HG02571 (cell line): ENCODE data around the gene TMEM258.

Source experiments
- ATAC-seq: cut with Tn5 transposase; IDR thresholded peaks from one replicate; pipeline ENCODE4 v1.9.1; 2021; ENCODE audit warnings: mild to moderate bottlenecking, moderate library complexity; ENCODE audit not compliant: unreplicated experiment

Gene TMEM258

DNA sequence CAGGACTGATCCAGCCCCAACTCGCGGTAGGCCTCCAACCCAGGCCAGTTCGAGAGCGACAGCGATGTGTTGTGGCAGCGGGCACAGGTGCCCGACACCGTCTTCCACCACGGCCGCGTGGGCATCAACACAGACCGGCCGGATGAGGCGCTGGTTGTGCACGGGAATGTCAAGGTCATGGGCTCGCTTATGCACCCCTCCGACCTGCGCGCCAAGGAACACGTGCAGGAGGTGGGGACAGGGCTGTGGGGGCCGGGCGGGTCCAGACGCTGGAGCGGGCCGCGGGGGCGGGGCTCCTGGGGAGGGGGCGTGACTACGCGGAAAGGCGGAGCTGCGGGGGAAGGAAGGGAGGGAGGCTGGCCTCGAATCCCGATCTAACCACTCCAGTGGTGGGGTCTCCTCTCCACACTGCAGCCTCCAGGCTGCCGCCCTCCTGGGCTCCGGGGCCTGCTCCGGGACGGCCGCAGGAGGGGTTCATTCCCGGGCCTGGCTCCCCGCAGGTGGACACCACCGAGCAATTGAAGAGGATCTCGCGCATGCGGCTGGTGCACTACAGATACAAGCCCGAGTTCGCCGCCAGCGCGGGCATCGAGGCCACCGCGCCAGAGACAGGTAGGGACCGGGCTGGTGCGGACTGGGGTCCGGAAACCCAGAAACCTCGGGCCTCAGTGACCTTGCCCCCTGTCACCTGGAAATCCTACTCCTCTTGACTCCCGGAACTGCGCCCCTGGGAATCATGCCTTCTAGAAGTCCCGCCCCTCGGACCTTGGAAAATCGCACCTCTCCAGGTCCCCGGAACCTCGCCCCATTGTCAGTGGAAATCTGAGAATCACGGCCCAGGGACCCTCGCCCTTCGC, 14.9 kb downstream of the TMEM258 start:
- no peak for ATAC-seq

DNA sequence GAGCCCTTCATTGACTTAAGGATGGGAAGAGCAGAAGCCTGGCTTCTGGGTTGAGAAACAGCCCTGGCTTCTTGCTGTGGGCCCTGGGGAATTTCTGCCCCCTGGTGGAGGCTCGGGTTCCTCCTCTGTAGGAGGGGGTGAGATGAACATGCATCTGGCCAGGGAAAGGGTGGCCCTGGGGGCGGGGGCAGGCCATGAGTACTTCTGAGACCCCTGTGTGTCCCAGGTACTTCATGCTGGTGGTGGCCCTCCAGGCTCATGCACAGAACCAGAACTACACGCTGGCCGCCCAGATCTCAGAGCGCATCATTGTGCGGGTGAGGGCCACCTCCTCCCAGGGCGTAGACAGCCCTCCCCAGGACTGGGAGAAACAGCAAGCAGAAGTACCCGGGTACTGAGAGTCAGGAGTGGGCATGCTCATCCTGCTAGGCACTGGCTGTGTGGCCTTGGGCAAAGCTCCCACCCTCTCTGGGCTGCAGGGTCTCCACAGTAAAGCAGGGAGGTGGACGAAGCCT, 15.8 kb downstream of the TMEM258 start:
- ATAC-seq, result no peak

DNA sequence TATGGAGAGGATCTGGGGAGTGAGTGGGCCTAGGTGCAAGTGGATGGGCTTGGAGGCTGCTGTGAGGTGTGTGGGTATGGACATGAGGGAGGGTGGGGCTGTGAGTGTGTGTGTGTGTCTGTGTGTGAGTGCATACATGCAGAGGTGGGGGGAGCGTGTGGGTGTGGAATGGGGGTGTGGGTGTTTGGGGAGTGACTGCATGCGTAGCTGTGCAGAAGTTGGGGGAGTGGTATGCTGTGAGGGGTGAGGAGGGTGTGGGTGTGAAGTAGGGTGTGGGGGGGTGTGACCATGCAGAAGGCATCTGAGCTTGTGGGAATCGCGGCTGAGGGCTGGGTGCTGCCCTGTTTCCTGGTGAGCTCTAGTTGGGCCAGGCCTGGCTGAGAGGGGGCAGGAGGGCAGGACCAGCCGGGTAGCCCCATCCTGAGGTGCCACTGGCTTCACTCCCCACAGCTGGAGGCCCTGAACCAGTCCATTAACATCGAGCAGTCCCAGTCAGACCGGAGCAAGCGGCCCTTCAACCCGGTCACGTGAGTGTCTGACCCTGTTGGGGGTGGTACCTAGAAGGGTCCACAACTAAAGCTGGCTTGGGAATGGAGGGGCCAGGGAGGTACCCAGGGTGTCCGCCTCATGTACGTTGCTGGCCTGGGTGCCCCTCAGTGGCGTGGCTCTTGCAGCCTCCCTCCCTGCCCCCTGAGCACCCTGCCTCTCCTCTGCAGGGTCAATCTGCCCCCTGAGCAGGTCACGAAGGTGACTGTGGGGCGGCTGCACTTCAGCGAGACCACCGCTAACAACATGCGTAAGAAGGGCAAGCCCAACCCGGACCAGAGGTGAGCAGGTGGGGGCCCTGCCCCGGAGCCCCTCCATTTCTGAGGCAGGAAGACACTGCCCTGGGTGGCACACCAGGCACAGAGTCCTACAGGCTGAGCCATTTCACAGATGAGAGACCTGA, 16.5 kb downstream of the TMEM258 start:
- ATAC-seq, result no peak

DNA sequence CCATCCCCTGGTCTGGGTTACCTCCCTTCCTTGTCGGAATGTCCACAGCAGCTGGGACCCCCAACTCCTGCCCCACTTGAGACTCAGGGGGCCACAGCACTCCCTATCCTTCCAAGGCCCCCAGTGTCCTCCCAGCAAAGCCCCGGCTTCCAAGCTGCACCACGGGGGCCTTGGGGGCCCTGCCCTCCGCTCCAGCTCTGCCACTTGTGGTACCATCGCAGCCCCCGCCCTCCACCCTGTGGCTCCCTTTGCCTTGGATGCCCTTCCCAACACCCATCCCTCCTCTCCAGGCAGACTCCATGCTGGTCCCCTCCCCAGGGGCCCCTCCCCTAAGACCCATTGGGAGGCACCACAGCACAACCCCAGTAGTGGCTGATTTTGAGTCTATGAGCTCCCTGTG, 17.3 kb downstream of the TMEM258 start:
- no peak for ATAC-seq

DNA sequence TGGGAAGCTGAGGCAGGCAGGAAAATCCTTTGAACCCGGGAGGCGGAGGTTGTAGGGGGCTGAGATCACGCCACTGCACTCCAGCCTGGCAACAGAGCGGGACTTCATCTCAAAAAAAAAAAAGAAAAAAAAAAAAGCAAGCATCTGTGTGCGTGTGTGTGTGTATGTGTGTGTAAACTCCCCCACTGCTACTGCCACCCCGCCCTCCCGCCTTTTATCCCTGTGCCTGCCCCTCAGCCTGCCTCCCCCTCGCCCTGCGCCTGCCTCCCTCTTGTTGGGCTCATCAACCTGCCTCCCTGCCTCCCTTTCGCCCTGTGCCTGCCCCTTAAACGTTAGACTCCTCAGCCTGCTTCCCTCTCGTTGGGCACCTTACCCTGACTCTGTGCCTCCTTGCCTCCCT, 18.0 kb downstream of the TMEM258 start:
- no peak for ATAC-seq

DNA sequence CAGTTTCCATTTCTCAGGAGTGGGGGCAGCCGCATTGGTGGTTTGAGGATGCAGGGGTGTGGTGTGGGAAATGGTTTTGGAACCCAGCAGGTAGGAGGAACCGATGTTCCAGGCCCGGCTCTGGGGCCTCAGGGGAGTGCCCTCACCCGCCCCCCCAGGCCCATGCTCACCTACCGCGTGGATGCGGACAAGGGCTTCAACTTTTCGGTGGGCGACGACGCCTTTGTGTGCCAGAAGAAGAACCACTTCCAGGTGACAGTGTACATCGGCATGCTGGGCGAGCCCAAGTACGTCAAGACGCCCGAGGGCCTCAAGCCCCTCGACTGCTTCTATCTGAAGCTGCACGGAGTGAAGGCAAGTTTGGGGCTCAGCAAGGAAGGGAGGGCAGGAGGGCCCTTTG, 18.6 kb downstream of the TMEM258 start:
- no peak for ATAC-seq

DNA sequence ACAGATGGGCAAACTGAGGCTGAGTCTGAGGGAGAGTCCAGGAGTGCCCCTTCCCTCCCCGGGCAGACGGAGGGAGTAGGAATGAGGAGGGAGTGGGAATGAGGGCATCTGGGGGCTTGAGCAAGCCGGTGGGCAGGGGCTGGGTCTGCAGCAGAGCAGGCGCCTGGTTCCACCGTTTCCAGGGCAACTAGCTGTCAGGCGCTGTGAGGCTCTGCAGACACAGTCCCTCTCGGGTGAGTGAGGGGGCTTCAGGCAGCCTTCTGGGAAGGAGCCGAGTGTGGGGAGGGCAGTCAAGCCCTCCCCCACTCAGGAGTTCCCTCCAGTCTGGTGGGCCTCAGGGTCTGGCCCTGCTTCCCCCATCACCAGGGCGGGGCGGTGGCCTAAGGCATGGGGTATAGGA, 19.0 kb downstream of the TMEM258 start:
- ATAC-seq, result no peak

DNA sequence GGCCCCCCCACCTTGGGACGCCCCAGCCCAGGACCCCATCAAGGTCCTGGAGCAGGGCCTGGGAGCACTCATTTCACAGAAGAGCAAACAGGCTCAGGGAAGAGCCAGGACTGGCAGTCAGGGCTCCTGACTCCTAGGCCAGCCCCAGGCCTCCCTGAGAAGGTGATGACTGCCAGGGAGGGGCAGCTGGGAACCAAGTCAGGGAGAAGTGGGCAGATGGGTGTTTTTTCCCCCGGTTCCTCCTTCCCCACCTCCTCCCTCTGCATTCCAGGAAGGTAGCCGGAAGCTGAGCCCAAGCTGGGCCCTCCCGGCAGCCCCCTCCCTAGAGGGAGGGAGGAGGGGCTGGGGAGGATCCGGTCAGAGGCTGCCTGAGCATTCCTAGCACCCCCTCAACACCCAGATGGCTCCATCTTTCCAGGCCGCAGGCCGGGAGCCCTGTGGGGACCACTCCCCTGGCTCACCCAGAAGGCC, 20.4 kb downstream of the TMEM258 start:
- ATAC-seq, result no peak

DNA sequence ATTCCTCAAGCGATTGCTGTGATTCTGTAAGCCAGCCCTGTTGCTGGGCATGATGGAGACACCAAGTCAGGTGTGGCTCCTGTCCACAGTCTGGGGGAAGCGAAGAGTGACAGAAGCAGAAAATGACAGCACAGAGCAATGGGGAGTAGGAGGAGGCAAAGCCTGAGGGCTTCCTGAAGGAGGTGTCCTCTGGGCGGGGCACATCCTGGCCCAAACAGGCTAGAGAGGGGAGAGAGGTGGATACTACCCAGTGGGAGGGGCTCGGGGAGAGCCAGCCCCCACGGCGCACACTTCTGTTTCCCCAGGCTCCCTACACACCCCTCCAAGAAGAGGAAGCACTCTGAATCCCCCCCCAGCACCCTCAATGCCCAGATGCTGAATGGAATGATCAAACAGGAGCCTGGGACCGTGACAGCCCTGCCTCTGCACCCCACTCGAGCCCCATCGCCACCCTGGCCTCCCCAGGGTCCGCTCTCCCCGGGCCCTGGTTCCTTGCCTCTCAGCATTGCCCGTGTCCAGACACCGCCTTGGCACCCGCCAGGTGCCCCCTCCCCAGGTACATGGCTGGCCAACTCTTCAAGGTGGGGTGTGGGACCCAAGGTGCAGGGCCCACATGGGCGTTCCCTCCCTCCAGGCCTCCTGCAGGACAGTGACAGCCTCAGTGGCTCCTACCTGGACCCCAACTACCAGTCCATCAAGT, 21.1 kb downstream of the TMEM258 start:
- ATAC-seq, result no peak

DNA sequence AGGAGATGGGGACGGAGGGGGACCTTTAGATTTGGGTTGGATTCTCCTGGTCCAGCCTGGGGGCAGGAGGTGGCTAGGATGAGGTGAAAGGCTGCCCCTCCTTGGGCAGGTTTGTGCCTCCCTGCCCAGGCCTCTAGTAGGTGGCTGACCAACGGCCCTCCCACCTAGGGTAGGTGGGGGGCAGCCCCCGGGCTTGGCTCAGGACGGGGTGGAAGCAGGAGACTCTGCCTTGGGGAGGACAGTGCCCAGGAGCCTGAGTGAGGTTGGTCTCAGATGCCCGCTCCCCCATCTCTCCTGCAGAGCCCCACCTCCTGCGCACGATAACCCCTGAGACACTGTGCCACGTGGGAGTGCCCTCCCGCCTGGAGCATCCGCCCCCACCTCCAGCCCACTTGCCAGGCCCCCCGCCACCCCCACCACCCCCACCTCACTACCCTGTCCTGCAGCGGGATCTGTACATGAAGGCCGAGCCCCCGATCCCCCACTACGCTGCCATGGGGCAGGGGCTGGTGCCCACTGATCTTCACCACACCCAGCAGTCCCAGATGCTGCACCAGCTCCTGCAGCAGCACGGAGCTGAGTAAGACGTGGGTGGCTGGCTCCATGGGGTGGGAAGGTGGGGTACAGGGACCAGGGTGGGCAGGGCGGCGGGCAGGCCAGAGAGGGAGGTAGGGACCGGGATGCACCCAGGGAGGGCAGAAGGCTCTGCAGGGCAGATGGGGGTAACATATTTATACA, 22.3 kb downstream of the TMEM258 start:
- no peak for ATAC-seq

DNA sequence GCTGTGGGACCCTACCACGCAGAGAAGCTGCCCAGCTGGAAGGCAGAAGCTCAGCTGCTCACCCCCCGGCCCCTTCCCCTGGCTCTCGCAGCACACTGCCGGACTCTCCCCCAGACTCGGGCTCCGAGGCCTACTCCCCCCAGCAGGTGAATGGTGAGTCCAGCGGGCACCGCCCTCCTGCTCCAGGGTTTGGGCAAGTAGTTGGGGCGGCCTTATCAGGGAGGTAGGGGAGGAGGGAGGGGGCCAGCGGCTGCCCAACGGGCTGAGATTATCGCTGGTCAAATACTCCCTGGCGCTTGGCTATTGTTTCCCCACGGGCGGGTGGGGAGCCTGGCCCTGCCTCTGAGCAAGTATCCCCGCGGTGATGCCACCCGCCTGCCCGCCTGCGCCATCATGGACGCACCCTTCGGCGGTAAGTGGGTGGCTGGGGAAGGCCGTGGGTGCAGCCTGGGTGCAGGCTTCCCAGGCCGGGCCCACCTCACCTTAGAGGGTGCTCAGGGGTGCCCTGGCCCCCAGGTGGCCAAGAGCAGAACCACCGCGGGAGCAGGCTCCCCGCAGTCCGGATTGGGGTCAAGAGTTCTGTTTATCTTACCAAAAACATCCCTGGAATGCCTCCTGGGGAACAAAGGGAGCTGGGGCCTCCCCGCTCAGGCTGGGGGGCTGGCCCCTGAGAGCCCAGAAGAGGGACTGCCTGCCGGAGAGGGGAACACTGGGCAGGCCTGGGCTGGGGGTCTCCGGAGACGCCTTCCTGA, 23.1 kb downstream of the TMEM258 start:
- ATAC-seq, result no peak

DNA sequence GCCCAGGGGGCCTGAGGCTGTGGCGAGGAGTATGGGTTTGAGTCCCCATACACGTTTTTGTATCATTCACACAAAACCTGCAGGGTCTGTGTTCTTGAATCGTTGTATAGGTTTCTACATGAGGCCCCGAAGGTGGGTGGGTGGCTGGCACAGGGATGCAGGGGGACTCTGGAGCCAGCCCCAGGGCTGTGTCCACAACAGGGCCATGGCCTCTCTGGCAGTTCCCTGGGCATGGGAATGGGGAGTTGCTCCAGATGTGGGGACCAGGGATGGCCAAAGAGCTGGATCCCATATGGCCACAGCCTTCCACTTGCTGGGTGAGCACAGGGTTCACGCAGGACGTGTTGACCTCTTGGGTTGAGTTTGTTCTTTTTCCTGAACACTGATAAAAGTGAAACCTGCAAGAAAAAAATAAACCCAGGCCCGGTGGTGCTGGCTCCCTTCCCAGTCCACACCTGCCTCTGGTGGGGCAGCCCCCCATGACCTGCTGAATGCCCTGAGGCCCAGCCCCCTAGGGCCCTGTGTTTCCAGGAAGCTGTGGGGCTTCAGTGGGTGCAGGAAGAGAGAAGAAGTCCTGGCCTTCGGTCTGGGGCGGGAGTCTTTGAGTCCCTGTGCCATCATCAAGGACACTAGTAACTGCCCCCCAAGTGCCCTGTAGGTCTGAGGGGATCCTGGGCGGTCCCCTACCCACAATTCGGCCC, 23.9 kb downstream of the TMEM258 start:
- no peak for ATAC-seq

DNA sequence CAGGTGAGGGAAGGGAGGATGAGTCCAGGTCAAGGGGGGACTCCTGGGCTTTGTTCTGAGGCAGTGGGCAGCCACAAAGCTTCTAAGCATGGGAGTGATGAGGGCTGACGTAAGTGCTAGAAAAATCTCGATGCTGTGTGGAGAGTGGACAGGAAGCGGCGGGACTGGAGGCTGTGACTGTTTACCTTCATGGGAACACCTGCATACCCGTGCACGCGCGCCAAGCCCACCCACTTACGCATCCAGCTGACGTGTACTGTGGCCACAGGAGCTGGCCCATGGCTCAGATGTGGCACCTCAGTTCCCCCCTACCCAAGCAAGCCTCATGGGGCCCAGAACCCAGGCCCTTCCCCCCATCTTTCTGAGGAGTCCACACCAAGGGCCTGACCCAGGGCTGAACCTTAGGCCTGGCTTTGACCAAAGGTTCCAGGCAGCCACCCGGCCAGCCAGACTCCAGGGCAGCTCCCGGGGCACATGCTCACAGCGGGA, 26.0 kb downstream of the TMEM258 start:
- no peak for ATAC-seq

DNA sequence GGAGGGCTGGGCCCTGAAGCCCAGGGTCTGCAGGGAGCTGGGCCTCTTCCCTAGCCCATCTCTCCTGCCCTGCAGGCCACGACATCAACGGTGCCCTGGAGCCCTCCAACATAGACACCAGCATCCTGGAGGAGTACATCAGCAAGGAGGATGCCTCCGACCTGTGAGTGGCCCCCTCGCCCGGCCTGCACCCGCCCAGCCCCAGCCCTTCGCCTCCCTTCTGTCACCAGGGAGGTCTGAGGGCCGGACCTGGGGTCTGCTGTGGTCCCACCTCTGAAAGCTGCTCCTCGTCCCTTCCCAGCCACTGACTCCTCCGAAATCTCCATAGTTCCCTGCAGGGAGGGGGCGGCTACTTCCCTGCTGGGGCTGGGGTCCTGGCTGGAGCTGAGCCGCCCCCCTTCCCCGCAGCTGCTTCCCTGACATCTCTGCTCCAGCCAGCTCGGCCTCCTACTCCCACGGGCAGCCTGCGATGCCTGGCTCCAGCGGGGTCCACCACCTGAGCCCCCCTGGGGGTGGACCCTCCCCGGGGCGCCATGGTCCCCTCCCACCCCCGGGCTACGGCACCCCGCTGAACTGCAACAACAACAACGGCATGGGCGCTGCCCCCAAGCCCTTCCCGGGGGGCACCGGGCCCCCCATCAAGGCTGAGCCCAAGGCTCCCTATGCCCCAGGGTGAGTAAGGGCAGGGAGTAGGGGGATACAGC, 26.7 kb downstream of the TMEM258 start:
- ATAC-seq, result no peak

DNA sequence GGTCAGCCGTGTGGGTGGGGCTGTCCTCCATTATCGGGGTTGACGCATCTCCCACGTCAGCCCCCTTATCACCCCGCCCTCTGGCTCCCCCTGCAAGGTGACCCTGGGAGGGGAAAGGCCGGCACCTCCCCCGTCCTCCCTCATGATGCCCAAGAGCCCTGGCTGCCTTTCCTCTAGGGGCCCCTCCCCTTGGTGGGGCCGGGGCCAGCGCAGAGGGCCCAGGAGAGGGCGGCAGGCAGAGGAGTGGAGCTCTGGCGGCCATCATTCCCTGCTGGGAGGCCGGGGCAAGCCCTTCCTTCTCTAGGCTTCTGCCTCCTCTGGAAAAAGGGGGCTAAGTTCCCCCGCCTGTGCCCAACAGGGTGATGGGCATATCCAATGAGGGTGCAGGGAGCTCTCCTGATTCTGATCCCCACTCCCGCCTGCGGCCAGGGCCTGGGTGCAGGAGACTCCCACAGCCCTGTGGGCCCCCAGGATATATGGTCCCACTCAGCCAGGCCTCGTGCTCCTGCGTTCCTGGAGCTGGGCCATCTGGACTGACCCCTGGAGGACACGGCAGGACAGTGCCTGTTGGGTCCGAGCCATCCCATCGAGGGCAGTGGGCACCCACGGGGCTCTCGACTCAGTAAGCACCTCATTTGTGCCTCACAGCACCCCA, 27.7 kb downstream of the TMEM258 start:
- ATAC-seq, result no peak

DNA sequence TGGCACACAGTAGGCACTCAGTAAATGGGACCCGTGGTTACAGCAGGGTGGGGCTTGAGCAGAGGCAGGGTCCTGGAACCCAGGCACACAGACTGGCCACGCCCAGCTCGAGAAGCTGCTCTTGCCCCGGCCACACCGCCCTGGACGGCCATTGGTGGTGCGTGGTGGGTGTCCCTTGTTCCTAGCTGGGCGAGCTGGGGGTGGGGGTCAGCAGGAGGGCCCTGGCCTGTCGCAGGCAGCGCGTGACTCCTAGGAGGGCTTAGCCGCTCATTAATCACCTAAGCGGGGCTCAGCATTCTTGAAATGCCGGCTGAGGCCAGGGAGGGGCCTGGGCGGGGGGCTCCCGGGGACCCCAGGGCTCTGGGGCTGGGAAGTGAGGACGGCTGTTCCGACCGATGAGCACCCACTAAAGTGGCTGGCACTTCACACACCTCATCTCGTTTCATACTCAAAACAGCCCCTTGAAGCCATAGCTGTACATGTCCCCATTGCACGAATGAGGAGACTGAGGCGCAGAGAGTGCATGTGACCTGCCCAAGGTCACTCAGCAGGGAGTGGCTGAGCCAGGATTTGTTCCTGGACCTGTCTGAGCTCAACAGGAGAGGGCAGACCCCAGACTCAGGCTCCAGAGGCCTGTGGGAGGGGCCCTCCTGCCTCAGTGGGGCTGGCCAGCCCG, 28.3 kb downstream of the TMEM258 start:
- no peak for ATAC-seq

DNA sequence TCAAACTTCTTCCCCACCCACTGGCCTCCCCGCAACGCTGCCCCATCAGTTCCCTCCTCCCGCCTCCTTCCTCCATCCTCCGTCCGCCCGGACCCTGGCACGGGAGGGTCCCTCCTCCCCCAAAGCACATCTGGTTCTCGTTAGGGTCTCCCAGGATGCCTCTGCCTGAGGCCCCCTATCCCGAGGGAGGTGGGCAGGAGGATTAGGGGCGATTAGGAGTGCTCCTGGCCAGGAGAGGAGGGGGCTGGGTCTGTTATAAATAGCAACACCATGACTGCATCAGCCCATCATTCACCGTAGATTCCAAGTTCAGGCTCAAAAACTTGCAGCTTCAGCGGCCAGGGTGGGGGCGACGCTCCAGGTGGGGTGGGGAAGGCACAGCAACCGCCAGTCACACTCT, 29.6 kb downstream of the TMEM258 start:
- no peak for ATAC-seq
